IMR-90 (cell line): ENCODE data around the gene DPP10. TPM values are rescaled to one million over a fixed set of nuclear protein-coding genes. Genes with fewer than 3 reads are reported as not detected.

Source experiments
- ATAC-seq: fragments of 200-7000 bp; cut with Tn5 transposase; 2 replicates; pipeline ENCODE4 v1.9.1; 2020; ENCODE audit warnings: low read depth, mild to moderate bottlenecking, moderate library complexity
- BruUV-seq: library from RNA; stranded (reverse); fragments of 400-500 nt; replicated peaks from 2 replicates; lab custom pipeline; 2021; lab: Mats Ljungman, UMichigan
- CTCF ChIA-PET: fragments of 300-600 bp; formaldehyde crosslinking; extraction: SDS; loops from one replicate; lab custom pipeline; 2021; ENCODE audit warnings: antibody characterized with exemption; lab: Yijun Ruan, JAX
- POLR2A ChIA-PET: fragments of 300-600 bp; sonication (Branson Sonifier 250); formaldehyde crosslinking; loops from one replicate; lab custom pipeline; 2022; ENCODE audit warnings: antibody characterized with exemption; ENCODE audit not compliant: unreplicated experiment; lab: Charles Lee
- DNase-seq: peaks from one replicate; pipeline ENCODE4 v3.0.0; 2013
- H2AFZ ChIP-seq: replicated peaks from 2 replicates; pipeline ENCODE3; 2013; ENCODE audit warnings: low read length, mild to moderate bottlenecking; ENCODE audit not compliant: poor library complexity
- H2AK5ac ChIP-seq: 2 replicates; pipeline ENCODE4 v1.6.1; 2013; ENCODE audit warnings: low read depth, low read length, inconsistent platforms
- H2AK9ac ChIP-seq: replicated peaks from 2 replicates; pipeline ENCODE3; 2013; ENCODE audit warnings: mild to moderate bottlenecking, low read depth, low read length, moderate library complexity; ENCODE audit not compliant: poor library complexity
- H2BK120ac ChIP-seq: 2 replicates; pipeline ENCODE4 v1.6.1; 2013; ENCODE audit warnings: low read depth, low read length, inconsistent platforms
- H2BK15ac ChIP-seq: 3 replicates; pipeline ENCODE4 v1.6.1; 2013; ENCODE audit warnings: low read depth, low read length, inconsistent platforms
- H2BK20ac ChIP-seq: 2 replicates; pipeline ENCODE4 v1.6.1; 2013; ENCODE audit warnings: low read depth, mild to moderate bottlenecking, inconsistent platforms, low read length, moderate library complexity
- H2BK5ac ChIP-seq: 2 replicates; pipeline ENCODE4 v1.6.1; 2013; ENCODE audit warnings: mild to moderate bottlenecking, low read depth, low read length, inconsistent platforms; ENCODE audit not compliant: poor library complexity, severe bottlenecking
- H3K14ac ChIP-seq: replicated peaks from 2 replicates; pipeline ENCODE4 v1.6.1; 2013; ENCODE audit warnings: low read depth, low read length, inconsistent platforms
- H3K18ac ChIP-seq: 2 replicates; pipeline ENCODE4 v1.6.1; 2013; ENCODE audit warnings: low read depth, low read length, control low read depth
- H3K23ac ChIP-seq: 2 replicates; pipeline ENCODE4 v1.6.1; 2013; ENCODE audit warnings: low read depth, low read length, inconsistent platforms
- H3K27ac ChIP-seq: 2 replicates; pipeline ENCODE4 v1.5.1; 2013; ENCODE audit warnings: mild to moderate bottlenecking, control low read depth, low read length; ENCODE audit not compliant: insufficient read depth
- H3K27me3 ChIP-seq: 2 replicates; pipeline ENCODE4 v1.6.1; 2013; ENCODE audit warnings: low read length; ENCODE audit not compliant: control insufficient read depth, insufficient read depth
- H3K36me3 ChIP-seq: 2 replicates; pipeline ENCODE4 v1.6.1; 2013; ENCODE audit warnings: low read length, mixed read lengths; ENCODE audit not compliant: control insufficient read depth, insufficient read depth
- H3K4ac ChIP-seq: 2 replicates; pipeline ENCODE4 v1.6.1; 2013; ENCODE audit warnings: low read depth, low read length, inconsistent platforms
- H3K4me1 ChIP-seq: 2 replicates; pipeline ENCODE4 v1.6.1; 2013; ENCODE audit warnings: low read length, mixed read lengths; ENCODE audit not compliant: control insufficient read depth, insufficient read depth
- H3K4me2 ChIP-seq: 2 replicates; pipeline ENCODE4 v1.6.1; 2013; ENCODE audit warnings: low read depth, mild to moderate bottlenecking, control low read depth, low read length, moderate library complexity
- H3K4me3 ChIP-seq: 2 replicates; pipeline ENCODE4 v1.5.1; 2013; ENCODE audit warnings: low read depth, mild to moderate bottlenecking, control low read depth, low read length, moderate library complexity; ENCODE audit not compliant: insufficient read depth
- H3K56ac ChIP-seq: 2 replicates; pipeline ENCODE4 v1.6.1; 2013; ENCODE audit warnings: low read length, inconsistent platforms; ENCODE audit not compliant: insufficient read depth; ENCODE audit errors: extremely low read depth
- H3K79me1 ChIP-seq, 2 experiments: 2 replicates each; pipeline ENCODE4 v1.6.1; 2013; ENCODE audit warnings: low read length in 2 of 2, inconsistent platforms in 1 of 2, low read depth in 1 of 2
- H3K9ac ChIP-seq: 2 replicates; pipeline ENCODE4 v1.6.1; 2013; ENCODE audit warnings: low read depth, low read length, control low read depth
- H3K9me1 ChIP-seq: 2 replicates; pipeline ENCODE4 v1.6.1; 2013; ENCODE audit warnings: low read length, inconsistent platforms; ENCODE audit not compliant: insufficient read depth
- H3K9me3 ChIP-seq: 2 replicates; pipeline ENCODE4 v1.6.1; 2013; ENCODE audit warnings: low read length; ENCODE audit not compliant: control insufficient read depth, insufficient read depth
- H4K20me1 ChIP-seq: 2 replicates; pipeline ENCODE4 v1.6.1; 2013; ENCODE audit warnings: low read length, inconsistent platforms; ENCODE audit not compliant: insufficient read depth
- H4K5ac ChIP-seq: 2 replicates; pipeline ENCODE4 v1.6.1; 2013; ENCODE audit warnings: mild to moderate bottlenecking, low read depth, low read length, control low read depth
- H4K8ac ChIP-seq, 2 experiments: 2 replicates each; pipeline ENCODE4 v1.6.1; 2013; ENCODE audit warnings: low read depth in 2 of 2, low read length in 2 of 2, control low read depth in 1 of 2, inconsistent platforms in 1 of 2
- H4K91ac ChIP-seq: 2 replicates; pipeline ENCODE4 v1.6.1; 2013; ENCODE audit warnings: low read depth, low read length, inconsistent platforms; ENCODE audit not compliant: insufficient read depth
- CHD1 ChIP-seq: IDR thresholded peaks from 2 replicates; pipeline ENCODE4 v1.6.1; 2012; ENCODE audit warnings: low read depth, low read length, improper control_type of control experiment
- MAZ ChIP-seq: IDR thresholded peaks from 2 replicates; pipeline ENCODE4 v1.6.1; 2012; ENCODE audit warnings: low read depth, mild to moderate bottlenecking, low read length, improper control_type of control experiment, moderate library complexity, borderline replicate concordance
- NFE2L2 ChIP-seq: fragments of 150-350 bp; IDR thresholded peaks from 2 replicates; pipeline ENCODE4 v1.6.1; 2016; ENCODE audit warnings: low read depth, mild to moderate bottlenecking, low read length
- POLR2A ChIP-seq: IDR thresholded peaks from 2 replicates; pipeline ENCODE4 v1.6.1; 2012; ENCODE audit warnings: mild to moderate bottlenecking, low read depth, low read length
- SMC3 ChIP-seq: fragments of 150-350 bp; IDR thresholded peaks from 2 replicates; pipeline ENCODE4 v1.6.1; 2016; ENCODE audit warnings: low read depth, mild to moderate bottlenecking, antibody characterized with exemption, low read length, moderate library complexity
- WGBS, 2 experiments: methylation state at CpG; one replicate each; pipeline versions ENCODE4 v1.1.5 to v1.1.7; 2013; ENCODE audit warnings: missing lambda C conversion rate in 2 of 2; ENCODE audit not compliant: insufficient read length in 1 of 2; ENCODE audit errors: extremely low coverage in 2 of 2; 5-methylcytosine and 5-hydroxymethylcytosine counted together
- dilution Hi-C: fragments of 300-500 bp; cut with HindIII; formaldehyde crosslinking; loops from one replicate; pipeline ENCODE4 v1.14.3; 2018; ENCODE audit warnings: low sequenced_read_pairs; ENCODE audit not compliant: unreplicated experiment
- in situ Hi-C: fragments of 300-500 bp; cut with MboI; formaldehyde crosslinking; loops from 3 replicates; pipeline ENCODE4 v1.14.3; 2019; ENCODE audit warnings: low sequenced_read_pairs, inconsistent platforms, mixed read lengths
- intact Hi-C: fragments of 100-400 bp; cut with micrococcal nuclease; formaldehyde crosslinking; loops from 2 replicates; pipeline ENCODE4 v1.10.0; 2022
- polyA plus RNA-seq, 3 experiments: library from polyadenylated mRNA; depleted of rRNA; stranded (reverse); fragments of >200 nt; gene quantifications; 2 replicates each; pipeline ENCODE4 v1.2.3, GENCODE V29; 2012; ENCODE audit warnings: low replicate concordance in 1 of 3
- total RNA-seq: library from RNA; depleted of rRNA; stranded (reverse); fragments of >200 nt; gene quantifications from 2 replicates; pipeline ENCODE4 v1.2.3, GENCODE V29; 2012
- TF ChIP-seq, protein P1 (sequence below): conservative IDR thresholded peaks from 2 replicates; pipeline ENCODE4 v1.5.1; 2012; ENCODE audit warnings: mild to moderate bottlenecking, low read depth, low read length, improper control_type of control experiment

DPP10 gene
- total and polyA plus RNA-seq, 2 of the 4 experiments (the other 2 are of a cell fraction) = not detected

DNA sequence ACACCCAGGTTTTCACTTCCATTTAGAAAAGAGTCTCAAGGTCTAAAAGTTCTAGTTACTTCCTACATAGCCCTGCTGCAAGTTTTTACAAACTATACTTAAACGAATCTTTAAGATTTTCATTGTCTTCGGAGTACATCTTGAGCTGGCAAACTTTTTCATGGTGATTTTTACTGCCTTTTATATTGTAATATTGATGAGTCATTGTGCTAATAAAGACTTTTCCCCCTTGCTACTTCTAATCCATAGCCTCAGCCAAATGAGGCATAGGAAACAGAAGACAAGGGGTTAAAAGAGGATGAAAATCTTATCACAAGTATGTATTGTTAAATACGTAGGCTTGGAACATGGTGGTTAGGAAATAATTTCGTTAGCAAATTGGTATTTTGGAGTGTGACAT lies 4.1 kb downstream of the DPP10 start:
- no peak overlapping the region for H3K4me2 ChIP-seq
- no peak overlapping the region for H2BK120ac ChIP-seq
- no peak overlapping the region for H2AK5ac ChIP-seq
- H2AFZ ChIP-seq = no peak overlapping the region
- no peak overlapping the region for H4K5ac ChIP-seq
- dilution Hi-C loops = no loop called here
- BruUV-seq = no TSS peak
- intact Hi-C loops = no loop called here
- H3K23ac ChIP-seq = no peak overlapping the region
- no peak overlapping the region for H4K91ac ChIP-seq
- no peaks in the 10 kb centered on the region for H3K9me1 ChIP-seq
- H2BK15ac ChIP-seq = no peak overlapping the region
- H3K4ac ChIP-seq = no peak overlapping the region
- no peak overlapping the region for H3K18ac ChIP-seq
- no peaks in the 10 kb centered on the region for H3K79me1 ChIP-seq
- H3K56ac ChIP-seq = no peak overlapping the region
- no peak overlapping the region for H2BK20ac ChIP-seq
- no peak overlapping the region for H2BK5ac ChIP-seq
- H3K9me3 ChIP-seq = no peaks in the 10 kb centered on the region; the same call in 1 of the 2 replicates
- ChIA-PET POLR2A (no interaction called here), CTCF (no interaction called here)
- H3K14ac ChIP-seq = no peak overlapping the region
- H3K4me1 ChIP-seq = no peaks in the 10 kb centered on the region
- no peaks in the 10 kb centered on the region for H3K36me3 ChIP-seq
- no peak for DNase-seq
- TF ChIP-seq NFE2L2 = peak; percentile 61
- no peak for TF ChIP-seq POLR2A
- no peak for TF ChIP-seq MAZ
- TF ChIP-seq, protein P1, sequence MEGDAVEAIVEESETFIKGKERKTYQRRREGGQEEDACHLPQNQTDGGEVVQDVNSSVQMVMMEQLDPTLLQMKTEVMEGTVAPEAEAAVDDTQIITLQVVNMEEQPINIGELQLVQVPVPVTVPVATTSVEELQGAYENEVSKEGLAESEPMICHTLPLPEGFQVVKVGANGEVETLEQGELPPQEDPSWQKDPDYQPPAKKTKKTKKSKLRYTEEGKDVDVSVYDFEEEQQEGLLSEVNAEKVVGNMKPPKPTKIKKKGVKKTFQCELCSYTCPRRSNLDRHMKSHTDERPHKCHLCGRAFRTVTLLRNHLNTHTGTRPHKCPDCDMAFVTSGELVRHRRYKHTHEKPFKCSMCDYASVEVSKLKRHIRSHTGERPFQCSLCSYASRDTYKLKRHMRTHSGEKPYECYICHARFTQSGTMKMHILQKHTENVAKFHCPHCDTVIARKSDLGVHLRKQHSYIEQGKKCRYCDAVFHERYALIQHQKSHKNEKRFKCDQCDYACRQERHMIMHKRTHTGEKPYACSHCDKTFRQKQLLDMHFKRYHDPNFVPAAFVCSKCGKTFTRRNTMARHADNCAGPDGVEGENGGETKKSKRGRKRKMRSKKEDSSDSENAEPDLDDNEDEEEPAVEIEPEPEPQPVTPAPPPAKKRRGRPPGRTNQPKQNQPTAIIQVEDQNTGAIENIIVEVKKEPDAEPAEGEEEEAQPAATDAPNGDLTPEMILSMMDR = no peak
- TF ChIP-seq CHD1 = no peak
- no peak for TF ChIP-seq SMC3
- H3K27me3 ChIP-seq = no peaks in the 10 kb centered on the region
- H3K9ac ChIP-seq = no peak overlapping the region
- ATAC-seq = no peak
- no peak overlapping the region for H2AK9ac ChIP-seq
- H3K4me3 ChIP-seq = no peak overlapping the region
- H4K8ac ChIP-seq = no peak overlapping the region
- WGBS, 2 experiments = no CpG with 5 or more reads among the region's 4 CpGs
- in situ Hi-C loops = no loop called here
- H3K27ac ChIP-seq = no peak overlapping the region
- no peaks in the 10 kb centered on the region for H4K20me1 ChIP-seq
